Fibroblast of skin of left biceps (primary cell): ENCODE measurements around the gene CDCA8.
"Not testable (repeated sequence)": the region's sequence is repeated elsewhere in the genome, so short reads cannot be mapped to it uniquely, and the experiment has no call there.

ENCODE experiments used
- DNase-seq, 2 experiments: peaks; one replicate each; pipeline ENCODE4 v3.0.0-alpha.2; 2013; ENCODE audit warnings: low read depth in 2 of 2

The CDCA8 gene

DNA sequence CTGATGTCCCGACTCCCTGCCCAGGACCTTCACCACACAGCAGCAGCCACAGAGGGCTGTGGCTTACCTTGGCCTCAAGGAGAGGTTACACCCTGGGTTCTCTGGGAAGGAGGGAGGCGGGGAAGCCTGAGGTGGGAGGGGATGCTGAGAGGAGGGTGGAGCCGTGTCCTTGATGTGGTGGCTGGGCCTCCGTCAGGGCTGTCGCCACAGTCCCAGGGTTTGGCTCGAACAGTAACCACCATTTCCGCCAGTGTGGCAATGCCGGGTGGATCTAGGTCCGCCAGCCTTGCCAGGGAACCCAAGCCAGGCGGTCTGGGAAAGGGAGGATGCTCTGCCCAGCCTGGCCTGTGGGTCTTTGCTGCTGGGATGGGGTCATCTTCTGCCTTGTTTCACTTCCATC lies 18.4 kb upstream of the CDCA8 start:
- no peak for DNase-seq

DNA sequence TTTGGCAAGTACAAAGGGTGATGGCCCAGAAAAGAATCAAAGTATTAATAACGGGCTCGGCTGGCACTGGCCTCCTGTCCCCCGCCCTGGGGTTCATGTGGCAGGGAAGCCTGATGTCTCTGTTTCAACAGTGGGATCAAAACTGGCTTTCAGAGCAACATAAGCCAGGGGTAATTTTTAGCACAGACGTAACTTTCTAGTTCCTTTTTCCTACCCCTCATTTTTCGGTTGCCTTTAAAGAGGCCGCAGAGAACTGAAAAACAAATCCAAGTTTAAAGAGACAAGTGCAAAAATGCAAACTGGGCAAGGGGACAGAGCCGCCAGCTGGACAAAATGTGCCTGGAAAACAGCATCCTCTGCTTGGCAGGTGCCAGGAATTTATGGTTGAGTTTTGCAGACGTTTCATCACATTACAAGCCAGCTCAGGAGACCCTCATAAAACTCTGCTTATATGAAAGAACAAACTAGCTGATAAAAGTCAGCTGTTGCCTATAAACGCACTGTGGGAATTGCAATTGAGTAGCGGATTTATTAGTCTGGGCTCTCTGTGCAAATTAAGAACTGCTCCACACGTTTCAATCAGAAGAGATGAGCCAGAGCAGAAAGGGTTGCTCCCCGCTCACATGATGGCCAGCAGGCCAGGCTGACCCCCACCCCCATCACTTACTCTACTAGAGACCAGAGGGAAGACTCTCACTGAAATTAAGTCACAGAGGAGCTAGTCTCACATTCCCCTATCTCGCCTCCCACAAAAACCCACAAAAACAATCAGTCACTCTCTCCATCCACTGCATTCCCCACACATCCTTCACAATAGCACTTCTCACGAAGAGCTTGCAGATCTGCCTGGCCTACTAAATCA lies 15.8 kb upstream of the CDCA8 start:
- DNase-seq: no peak

DNA sequence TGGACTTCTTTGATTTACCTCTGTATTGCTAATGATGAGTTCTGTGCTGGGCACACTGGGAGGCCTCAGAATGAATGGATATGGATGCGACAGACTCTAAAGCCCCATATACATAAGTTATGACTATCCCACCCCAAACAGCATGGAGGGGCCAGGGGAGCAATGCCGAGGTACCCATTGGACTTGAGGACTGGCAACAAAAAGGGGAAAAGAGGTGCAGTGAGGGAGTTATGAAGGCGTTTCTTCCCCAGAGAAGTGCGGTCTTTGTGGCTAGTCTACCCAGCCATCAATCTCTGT lies 15.2 kb upstream of the CDCA8 start:
- no peak for DNase-seq

DNA sequence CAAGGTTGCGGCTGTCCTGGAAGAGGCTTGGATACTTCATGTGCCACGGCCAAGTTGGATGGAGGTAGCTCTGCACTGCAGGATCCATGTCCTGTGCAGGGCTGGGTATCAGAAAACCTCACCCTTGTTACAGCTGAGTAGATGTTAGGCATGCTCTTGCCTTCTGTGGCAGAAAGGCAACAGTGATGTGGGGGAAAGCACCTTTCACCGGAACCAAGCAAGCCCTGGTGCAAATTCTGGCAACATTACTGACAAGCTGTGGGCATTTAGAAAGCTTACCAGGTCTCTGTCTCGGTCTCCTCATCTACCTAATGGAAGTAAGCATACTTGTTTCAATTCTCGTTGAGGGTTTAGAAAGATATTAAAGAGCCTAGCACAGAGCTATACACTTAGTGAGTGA lies 14.5 kb upstream of the CDCA8 start:
- DNase-seq: no peak

DNA sequence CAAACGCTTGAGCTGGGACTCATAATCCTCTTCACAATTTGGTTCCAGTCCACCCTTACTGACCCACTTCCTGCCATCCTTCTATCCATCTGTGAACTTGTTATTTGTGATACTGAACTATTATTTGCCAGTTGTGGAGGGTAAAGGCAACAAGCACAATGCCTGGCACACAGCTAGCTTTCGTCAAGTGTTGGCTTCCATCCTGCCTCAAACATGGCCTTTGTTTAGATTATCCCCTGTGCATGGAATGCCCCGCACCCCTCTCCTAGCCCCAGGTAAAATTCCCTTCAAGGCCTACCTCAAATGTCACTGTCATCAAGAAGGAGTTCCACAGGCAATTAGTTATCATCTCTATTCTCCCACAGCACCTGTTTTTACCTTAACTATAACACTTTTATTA lies 11.4 kb upstream of the CDCA8 start:
- DNase-seq: no peak

DNA sequence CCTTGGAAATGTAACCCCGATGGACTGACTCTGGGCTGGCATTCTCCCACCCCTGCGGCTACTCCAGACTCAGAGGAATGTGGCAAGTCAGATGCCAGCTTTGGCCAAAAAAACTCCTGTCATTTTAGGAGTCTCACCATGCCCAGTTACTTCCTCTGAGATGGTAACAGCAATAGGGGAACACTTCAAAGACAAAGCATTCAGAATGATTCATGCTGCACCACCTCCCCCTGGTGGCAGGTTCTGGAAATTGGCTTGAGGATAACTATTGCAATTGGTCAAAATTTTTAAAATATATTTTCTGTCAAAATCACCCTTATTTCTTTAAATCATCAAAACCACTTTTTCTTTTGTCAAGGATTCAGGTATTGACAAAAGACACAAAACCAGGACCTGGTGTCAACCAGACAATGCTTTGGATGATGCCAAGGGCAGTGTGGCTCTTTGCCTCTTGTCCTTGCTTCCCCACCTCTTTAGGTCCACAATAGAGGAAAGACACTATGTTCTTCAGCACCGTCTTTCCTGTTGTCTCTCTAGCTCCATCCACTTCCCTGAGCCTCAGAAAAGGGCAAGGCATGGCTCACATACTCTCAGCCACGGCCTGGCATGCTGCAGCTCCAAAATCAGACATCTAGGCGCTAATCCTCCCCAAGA lies 9.9 kb upstream of the CDCA8 start:
- peak; percentile 15 to 23 for DNase-seq

DNA sequence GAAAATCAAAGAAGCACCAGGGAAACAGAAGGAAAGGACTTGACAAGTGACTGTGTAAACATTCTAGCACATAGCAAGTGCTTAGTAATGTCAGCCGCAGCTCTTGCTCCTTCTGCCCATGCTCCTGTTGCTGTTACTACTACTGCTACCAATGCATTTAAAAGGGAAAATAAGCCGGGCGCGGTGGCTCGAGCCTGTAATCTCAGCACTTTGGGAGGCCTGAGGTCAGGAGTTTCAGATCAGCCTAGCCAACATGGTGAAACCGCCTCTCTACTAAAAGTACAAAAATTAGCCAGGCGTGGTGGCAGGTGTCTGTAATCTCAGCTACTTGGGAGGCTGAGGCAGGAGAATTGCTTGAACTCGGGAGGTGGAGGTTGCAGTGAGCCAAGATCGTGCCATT lies 8.1 kb upstream of the CDCA8 start:
- not testable (repeated sequence) for DNase-seq

DNA sequence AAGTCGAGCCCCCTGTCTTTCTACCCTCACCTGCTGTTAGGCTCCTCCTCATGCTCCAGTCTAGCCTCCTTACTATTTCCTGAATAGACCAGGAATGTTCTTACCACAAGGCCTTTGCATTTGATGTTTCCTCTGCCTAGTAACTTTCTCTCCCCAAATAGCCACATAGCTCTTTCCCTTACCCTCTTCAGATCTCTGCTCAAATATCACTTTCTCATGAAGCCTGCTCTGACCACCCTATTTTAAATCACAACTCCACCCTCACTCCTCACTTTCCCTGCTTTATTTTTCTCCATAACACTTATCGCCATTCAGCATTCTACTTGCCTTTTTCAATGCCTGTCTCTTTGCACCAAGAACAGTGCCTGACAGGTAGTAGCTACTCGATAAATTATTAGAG lies 6.6 kb upstream of the CDCA8 start:
- DNase-seq: no peak

DNA sequence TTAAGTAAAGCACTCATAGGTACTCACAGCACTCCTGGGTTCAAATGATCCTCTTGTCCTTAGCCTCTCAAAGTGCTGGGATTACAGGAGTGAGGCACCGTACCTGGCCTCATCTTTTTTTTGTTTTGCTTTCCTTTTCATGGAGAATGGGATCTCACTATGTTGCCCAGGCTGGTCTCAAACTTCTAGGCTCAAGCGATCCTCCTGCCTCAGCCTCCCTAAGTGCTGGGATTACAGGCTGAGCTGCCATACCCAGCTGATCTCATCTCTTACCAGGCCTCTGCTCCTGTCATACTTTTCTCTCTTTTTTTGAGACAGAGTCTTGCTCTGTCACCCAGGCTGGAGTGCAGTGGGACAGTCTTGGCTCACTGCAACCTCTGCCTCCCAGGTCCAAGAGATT lies 4.6 kb upstream of the CDCA8 start:
- not testable (repeated sequence) for DNase-seq

DNA sequence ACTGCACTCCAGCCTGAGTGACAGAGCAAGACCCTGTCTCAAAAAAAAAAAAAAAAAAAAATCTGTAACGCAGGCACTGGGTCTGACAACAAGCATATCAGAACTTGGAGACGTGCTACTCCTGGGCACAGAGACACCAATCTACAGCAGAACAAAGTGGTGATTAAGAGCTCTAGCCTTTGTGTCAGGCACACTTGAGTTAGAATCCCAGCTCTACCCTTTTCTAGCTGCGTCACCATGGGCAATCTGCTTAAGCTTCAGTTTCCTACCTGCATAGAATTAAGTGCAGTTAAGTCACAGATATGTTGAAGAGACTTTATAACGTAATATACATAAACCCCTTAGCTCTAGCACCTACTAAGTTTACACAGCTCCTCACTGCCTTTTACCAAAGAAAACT lies 3.4 kb upstream of the CDCA8 start:
- DNase-seq: no peak

DNA sequence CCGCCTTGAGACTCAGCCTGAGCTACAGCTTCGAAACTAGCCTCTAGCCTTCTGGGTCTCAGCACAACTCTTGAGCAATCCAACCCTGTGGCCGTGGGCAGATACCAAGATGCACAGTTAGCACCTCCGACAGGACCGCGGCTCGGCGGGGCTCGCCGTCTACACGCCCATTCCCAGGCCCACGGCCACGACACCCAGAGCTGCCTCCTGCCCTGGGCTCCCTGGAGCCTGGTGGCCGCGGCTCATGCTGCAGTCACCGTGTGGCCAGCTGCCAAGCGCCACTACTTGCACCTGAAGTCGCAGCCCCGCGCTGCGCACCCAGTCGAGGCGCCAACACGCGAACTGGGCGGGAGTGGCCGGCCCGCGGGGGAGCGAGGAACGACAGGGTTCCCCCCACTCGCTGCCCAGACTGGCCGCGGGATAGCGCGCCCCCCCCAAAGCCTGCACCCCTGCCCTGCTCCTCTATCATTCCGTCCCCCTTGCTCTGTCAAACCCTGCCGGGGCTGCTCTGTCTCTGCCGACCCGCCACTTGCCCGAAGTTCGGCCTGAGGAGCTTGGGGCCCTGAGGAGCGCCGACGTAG lies 729 bp upstream of the CDCA8 start:
- no peak for DNase-seq

DNA sequence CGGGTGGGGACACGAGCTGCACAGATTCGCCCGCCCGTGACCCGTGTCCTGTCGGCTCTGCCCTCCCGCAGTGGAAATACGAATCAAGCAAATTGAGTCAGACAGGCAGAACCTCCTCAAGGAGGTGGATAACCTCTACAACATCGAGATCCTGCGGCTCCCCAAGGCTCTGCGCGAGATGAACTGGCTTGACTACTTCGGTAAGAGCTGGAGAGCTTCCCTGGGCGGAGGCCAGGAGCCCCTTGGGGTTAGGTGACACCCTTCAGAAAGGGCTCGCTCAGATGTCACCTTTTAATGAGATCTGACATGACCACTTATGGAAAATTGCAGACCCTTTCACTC lies 489 bp downstream of the CDCA8 start:
- DNase-seq: no peak

DNA sequence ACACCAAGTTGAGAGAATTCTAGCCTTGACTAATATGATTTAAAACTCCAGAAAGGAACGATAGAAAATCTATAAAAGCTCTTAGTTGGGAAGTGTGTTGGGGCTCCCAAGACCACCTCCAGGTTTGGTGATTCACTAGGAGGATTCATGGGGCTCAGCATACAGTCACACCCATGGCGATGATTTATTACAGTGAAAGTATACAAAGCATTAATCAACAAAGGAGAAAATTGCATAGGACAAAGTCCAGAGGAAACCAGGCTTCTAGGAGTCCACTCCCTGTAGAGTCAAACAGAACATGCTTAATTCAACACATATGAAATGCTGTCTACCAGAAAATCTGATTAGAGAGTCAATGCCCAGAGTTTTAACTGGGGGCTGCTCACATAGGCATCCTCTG lies 4.8 kb downstream of the CDCA8 start:
- no peak for DNase-seq

DNA sequence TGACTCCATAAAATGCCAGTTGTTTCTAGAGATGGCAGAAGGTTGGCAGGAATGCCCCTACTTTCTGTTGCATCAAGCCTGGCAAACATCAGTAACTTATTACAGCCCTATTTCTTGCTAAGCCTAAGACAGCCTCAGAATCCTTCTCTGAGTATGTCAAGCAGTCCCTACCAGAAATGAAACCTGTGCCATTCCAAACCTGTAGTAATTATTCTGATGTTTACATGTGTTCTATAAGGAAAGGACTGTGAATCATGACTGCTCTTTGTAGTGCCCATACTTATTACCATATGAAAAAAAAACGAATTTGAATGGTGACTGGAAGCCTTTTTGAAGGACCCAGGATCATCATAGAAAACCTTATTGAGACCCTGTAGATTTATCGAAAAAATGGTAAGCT lies 5.4 kb downstream of the CDCA8 start:
- DNase-seq: no peak

DNA sequence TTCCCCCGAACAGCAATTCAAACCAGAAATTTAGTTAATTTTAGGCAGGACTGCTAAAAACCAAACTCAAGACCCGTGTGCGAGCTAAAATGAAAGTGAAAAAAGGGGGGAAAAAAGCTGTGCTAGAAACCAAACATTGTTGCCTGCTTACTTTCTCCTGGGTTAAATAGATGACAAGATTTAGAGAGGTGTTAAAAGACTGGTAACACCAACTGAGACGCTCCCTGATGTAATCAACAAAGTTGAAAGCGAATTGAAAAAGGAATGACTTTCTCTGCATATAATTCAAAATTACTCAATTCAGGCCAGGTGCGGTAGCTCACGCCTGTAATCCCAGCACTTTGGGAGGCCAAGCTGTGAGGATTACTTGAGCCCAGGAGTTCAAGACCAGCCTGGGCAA lies 6.8 kb downstream of the CDCA8 start:
- DNase-seq: no peak

DNA sequence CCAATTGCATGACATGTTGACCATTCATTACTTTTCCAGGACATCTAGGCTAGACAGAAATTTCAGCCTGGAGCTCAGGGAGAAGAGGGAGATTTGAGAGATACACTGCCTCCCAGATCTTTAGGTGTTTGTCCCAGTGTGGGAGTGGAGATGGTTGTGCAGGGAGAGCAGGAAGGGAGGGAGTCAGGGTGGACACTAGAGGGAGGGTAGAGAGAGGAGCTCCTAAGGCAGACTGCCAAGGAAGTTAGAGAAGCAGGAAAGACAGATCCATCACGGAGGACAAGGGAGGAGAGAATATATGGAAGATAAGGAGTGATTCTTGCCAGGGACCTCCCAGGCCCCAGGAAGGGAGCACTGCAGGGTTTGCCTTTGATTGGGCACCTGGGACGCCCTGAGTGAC lies 8.7 kb downstream of the CDCA8 start:
- DNase-seq: no peak

DNA sequence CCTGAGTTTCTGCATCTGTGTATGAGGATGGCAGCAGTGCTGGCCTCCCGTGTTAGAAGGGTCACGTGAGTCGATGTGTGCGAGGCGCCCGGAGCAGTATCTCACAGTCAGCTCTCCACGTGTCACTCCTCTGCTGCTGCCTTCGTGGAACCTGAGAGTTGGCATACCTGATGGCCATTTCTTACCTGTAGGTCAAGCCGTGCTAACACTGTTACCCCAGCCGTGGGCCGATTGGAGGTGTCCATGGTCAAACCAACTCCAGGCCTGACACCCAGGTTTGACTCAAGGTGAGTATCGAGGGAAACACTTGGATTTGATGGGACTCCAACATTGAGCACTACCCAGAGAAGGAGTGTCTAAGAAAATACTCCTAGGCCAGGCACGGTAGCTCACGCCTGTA lies 10.7 kb downstream of the CDCA8 start:
- no peak for DNase-seq

DNA sequence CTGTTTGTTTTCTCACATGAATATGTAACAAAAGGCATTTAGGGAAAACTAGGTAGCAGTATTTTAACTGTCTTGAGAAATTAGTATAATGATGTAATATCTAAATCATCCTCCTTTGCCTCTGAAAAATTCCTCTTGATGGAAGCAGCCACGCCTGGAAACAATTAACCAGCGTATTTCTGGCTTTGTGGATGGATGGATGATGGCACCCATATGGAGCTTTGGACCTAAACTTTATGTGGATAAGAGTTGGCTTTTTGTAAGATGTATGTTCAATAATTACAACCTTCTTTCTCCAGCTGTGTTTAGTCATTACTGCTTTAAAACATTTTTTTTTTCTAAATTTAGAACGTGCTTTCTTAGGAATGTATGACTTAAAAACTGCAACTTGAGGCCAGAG lies 12.7 kb downstream of the CDCA8 start:
- peak; percentile 76 to 80 for DNase-seq

DNA sequence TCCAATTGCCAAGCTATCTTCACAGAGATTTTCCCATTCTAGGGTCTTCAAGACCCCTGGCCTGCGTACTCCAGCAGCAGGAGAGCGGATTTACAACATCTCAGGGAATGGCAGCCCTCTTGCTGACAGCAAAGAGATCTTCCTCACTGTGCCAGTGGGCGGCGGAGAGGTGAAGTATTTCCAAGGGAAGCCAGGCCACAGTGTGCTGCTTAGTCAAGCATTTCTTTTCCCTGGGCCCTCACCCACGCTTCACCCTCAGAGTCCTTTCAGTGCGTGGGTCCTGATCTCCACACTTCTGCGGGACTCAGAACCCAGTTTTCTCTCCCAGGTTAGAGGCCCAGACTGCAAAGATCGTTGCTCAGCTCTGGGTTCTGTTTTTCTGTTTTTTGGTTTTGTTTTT lies 13.1 kb downstream of the CDCA8 start:
- no peak for DNase-seq

DNA sequence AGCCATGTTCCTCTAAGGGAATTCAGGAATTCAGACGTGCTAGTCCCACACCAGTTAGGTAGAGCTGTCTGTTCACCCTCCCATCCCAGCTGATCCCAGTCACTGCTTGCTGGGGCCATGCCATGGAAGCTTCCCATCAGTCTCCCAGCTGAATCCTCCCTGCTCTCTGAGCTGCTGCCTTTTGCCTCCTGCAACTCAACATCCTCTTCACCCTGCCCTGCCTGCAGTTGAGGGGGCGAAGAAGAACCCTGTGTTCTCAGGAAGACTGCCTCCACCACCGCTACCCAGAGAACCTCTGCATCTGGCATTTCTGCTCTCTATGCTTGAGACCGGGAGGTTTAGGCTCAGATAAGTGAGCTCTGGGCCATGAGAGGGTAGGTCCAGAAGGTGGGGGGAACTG lies 16.2 kb downstream of the CDCA8 start:
- DNase-seq: no peak

DNA sequence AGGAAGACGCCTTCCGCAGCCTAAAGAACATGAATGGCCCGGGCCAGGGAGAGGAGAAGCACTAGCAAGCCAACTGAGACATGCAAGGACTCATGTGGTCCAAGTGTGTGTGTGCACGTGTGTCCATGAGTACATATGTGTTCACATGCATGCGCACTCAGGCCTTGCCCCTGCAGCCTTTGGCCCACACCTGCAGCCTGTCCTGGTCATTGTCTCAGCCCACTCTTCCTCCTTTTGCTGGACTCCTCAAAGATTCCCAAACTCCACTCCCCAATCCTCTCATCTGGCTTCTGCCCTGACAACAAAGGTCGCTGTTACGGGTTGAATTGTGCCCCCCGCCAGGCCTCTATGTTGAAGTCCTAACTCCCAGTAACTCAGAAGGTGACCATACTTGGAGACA lies 21.9 kb downstream of the CDCA8 start:
- DNase-seq: no peak

DNA sequence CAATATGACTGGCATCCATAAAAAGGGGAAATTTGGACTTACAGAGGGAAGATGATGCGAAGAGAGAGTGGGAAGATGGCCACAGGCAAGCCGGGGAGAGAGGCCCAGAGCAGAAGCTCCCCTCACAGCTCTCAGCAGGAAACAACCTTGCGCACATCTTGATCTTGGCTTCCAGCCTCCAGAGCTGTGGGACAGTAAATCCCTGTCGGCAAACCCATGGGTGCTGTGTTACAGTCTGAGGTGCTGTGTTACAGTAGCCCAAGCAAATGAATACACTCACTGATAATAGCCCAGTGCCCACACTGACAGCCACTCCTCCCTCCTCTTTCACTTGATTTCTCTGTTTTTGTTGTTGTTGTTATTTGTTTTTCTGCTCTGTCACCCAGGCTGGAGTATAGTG lies 22.4 kb downstream of the CDCA8 start:
- no peak for DNase-seq

DNA sequence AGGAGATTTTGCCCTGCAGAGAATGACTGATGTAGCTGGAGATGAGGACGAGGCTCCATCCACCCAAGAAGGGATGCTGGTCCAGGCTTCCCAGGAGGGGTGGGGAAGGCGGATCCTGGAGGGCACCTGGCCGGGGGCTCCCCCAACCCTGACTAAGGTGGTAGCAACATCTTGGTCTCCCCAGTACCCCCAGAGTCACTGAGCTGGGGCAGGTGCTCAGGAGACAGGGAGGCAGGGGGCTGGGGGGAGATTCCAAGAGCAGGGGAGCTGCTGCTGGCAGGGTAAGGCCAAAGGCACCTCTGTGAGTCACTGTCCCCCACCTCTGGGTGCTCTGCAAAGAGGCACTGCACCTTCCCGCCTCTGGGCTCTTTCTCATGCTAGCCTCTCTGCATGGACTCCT lies 24.0 kb downstream of the CDCA8 start:
- DNase-seq: no peak

DNA sequence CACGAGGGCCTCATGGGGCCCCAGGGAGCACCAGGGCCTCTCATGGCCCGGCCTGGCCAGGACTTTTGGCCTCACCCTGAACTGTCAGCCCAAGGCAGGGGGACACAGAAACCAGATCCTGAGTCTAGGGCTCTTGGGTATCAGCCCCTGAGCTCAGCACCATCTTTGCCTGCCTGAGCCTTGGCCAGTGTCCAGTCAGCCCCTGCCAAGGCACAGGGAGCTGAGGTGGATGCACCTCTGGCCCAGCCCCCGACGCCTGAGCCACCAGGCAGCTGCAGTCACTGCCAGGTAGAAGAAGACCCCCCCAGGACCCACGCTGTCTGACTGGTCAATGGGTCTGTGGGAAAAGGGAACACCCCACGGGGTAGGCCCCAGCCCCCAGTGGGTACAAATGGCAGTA lies 25.3 kb downstream of the CDCA8 start:
- no peak for DNase-seq
